NCI-H524 treated with DMSO at 0.1 percent for 48 hours (cell line): ENCODE results near the gene BCAN.
"Not testable (repeated sequence)": the region's sequence is repeated elsewhere in the genome, so short reads cannot be mapped to it uniquely, and the experiment has no call there.

Source experiments
- DNase-seq: peaks from one replicate; lab custom pipeline; 2025; lab: John Stamatoyannopoulos, UW

Gene BCAN, protein sequence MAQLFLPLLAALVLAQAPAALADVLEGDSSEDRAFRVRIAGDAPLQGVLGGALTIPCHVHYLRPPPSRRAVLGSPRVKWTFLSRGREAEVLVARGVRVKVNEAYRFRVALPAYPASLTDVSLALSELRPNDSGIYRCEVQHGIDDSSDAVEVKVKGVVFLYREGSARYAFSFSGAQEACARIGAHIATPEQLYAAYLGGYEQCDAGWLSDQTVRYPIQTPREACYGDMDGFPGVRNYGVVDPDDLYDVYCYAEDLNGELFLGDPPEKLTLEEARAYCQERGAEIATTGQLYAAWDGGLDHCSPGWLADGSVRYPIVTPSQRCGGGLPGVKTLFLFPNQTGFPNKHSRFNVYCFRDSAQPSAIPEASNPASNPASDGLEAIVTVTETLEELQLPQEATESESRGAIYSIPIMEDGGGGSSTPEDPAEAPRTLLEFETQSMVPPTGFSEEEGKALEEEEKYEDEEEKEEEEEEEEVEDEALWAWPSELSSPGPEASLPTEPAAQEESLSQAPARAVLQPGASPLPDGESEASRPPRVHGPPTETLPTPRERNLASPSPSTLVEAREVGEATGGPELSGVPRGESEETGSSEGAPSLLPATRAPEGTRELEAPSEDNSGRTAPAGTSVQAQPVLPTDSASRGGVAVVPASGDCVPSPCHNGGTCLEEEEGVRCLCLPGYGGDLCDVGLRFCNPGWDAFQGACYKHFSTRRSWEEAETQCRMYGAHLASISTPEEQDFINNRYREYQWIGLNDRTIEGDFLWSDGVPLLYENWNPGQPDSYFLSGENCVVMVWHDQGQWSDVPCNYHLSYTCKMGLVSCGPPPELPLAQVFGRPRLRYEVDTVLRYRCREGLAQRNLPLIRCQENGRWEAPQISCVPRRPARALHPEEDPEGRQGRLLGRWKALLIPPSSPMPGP

DNA sequence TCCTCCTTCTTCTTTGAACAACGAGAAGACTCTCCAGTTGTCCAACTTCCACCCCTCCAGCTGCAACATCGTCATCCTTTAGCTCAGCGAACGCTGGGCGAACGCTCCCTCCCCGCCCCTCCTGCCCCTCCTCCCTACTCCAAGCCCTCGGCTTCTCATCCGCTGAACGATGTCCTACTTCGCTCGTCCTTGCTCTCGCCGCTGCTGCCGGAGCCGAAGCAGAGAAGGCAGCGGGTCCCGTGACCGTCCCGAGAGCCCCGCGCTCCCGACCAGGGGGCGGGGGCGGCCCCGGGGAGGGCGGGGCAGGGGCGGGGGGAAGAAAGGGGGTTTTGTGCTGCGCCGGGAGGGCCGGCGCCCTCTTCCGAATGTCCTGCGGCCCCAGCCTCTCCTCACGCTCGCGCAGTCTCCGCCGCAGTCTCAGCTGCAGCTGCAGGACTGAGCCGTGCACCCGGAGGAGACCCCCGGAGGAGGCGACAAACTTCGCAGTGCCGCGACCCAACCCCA lies at the start of gene BCAN:
Gene BCAN (plus strand): TSS at position 357 of the 504 bp plus-strand sequence. CDS start 3,938 bp downstream, outside the sequence.
- DNase-seq = no peak

DNA sequence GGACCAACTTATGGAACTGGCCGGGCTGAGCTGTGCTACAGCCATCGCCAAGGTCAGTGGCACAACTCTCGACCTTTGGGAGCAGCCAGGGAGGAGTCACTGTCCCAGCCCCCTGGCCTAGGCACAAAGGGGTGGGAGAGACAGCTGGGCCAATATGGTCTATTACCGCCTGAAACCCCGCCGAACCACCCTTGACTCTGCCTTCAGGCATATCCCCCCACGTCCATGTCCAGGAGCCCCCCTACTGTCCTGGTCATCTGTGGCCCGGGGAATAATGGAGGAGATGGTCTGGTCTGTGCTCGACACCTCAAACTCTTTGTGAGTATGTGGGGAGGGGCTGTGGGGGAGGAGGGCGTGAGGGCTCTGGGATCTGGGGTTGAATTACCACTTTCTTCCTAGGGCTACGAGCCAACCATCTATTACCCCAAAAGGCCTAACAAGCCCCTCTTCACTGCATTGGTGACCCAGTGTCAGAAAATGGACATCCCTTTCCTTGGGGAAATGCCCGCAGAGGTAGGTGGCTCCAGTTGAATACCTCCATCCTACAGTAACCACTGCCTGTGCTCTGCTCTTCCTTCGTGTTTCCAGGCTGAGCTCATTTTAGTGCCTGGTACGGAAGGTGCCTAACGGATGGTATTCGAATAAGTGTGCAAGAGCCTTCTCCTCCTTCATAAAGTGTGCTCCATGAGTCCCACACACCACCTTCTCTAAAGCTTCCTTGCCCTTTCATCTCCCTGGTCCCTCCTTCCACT lies 49.6 kb upstream of the BCAN start:
- DNase-seq = no peak

DNA sequence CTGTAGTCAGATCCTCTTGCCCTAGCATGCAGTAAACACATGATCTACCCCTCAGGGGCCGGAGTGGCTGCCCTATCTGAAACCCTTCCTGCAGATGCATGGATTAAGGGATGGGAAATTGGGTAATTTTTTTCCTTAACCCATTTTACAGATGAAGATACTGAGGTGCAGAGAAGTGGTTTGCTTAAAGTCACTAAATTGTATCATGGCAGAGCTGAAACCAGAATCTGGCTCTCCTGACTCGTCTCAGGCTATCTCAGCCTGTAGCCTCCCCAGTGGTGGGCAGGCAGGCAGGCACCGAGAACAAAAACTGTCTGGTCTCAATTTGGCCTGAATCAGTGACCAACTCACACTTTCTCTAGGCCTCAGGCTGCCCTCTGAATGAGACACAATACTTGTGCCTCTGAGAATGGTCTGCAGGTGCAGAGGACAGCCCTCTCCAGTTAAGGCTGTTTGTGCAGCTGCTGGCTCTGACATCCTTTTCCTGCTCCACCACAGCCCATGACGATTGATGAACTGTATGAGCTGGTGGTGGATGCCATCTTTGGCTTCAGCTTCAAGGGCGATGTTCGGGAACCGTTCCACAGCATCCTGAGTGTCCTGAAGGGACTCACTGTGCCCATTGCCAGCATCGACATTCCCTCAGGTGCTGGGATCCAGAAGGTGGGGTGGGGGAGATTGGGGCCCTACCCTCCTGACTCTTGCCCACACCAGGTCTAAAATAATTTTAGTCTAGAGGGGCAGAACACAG lies 48.8 kb upstream of the BCAN start:
- no peak for DNase-seq

DNA sequence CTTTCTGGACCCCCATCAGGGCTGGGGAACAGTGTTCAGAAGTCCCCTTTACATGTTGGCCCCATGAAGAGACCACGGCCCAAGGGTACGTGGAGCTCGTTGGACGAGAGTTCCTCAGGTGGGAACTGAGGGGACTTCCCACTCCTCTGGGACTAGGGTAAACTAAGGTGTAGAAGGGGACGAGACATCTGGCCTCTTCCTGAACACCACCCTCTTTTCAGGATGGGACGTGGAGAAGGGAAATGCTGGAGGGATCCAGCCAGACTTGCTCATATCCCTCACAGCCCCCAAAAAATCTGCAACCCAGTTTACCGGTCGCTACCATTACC lies 48.3 kb upstream of the BCAN start:
- DNase-seq = no peak

DNA sequence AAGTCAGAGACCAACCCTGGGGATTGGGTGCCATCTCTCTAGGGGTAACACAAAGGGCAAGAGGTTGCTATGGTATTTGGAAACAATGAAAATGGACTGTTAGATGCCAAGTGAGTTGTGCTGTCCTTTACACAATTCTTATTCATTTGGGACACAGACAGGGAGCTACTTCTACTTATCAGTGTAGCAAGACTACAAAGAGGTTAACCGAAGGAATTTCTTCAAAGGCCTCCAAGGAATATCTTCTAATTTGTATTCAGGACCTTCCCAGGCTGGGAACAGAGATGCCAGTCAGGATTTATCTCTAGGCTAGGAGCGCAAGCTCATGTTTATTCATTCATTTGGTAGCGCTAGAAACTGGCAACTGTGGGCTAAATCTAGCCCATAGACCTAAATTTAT lies 47.7 kb upstream of the BCAN start:
- no peak for DNase-seq

DNA sequence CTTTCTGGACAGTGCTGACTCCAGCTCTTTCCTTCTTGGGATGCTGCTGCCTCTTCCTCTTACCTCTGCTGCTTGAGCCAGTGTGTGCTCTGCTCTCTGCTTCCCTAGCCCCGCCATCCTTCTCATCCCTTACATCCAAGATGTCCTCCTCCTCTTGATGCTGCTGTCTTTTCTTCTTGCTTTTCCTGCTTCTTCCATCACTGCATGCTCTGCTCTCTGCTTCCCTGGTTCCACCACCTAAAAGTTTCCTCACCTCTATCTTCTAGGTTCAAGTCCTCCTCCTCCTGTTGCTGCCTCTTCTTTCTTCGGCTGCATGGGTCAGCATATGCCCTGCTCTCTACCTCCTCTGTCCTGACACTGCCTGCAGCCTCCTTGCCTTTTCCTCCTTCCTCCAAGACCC lies 46.9 kb upstream of the BCAN start:
- no peak for DNase-seq

DNA sequence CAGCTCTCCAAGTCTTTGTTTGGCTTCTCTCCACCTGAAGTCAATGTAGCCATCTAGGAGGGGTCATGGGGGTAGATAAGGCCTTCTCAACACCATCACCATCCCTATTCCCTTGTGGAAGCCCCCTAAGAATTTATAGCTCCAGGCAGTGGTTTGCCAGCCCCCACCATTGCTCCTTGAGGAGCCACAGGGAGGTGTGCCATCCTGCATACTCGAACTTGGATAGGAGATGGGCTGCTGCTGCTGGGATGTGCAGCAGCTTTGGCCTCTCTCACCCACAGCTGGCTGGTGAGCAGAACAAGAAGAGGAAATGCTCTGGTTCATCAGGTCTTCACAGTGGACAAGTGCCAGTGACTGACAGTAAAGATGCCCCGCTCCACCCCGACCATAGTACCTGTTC lies 45.5 kb upstream of the BCAN start:
- no peak for DNase-seq

DNA sequence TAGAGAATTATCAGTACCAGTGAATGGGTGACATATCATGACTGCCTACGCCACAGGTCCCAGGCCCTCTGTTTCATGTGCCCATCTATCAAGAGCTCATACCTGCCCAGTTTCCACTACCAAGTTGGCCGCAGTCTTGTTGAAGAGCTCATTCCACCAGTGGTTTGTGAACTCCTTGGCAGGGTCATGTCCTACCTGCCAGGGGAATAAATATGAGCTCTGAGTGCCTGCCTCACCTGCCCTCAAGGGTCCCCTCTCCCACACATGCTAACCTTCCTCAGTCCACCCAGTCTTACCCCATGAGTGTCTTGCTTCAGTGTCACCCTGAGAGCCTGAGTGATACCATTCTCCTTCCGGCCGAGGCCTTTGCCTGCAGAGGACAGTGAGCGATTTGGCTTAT lies 43.8 kb upstream of the BCAN start:
- no peak for DNase-seq

DNA sequence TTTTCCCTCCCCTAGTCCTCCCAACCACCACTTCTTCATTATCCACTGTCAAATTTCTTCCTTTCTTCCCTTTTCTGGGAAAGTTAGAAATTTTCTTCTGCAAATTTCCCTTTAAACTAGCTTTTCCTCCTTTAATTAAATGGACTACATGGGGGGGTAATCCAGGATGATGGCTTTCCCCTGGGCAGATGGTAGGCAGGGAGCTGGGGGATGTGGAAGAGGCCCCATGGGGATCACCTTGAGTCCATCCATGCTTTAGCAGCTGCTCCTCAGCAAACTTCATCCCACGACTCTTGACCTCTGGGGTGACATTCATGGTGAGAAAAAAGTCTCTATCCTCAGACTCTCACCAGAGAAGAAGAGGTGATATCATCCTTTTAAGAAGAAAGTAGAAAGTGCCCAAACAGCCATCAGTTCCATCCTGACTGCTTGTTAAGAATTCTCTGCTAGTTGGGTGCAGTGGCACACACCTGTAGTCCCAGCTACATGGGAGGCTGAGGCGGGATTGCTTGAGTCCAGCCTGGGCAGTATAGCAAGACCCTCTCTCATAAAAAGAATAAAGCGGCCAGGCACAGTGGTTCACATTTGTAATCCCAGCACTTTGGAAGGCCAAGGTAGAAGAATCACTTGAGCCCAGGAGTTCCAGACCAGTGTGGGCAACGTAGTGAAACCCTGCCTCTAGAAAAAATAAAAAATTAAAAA lies 43.0 kb upstream of the BCAN start:
- DNase-seq = no peak

DNA sequence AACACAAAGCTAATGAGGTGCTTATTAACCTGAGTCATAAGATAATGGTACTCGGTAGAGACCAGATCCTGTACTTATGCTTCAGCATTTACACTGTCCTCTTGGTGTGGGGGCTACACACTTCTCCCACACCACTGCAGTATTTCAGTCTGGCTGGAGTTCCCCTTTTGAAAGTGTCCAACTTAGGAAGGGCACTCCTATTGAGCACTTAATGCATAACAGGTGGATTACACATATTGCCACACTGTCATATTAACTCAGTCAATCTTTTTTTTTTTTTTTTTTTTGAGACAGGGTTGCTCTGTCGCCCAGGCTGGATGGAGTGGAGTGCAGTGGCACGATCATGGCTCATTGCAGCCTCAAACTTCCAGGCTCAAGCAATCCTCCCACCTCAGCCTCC lies 42.1 kb upstream of the BCAN start:
- DNase-seq = no peak

DNA sequence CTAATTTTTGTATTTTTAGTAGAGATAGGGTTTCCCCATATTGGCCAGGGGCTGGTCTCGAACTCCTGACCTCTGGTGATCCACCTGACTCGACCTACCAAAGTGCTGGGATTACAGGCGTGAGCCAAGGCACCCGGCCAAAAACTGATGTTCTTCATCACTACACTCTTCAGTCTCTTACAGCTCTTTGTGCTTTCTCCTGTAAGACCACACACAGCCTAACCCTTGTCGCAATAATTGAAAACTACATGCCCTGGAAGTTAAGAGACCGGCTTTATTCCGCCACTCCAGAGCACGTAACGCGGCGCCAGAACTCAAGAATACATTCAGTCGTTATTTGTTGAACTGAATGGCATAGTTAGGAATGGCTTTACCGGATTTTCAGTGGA lies 41.2 kb upstream of the BCAN start:
- DNase-seq = no peak

DNA sequence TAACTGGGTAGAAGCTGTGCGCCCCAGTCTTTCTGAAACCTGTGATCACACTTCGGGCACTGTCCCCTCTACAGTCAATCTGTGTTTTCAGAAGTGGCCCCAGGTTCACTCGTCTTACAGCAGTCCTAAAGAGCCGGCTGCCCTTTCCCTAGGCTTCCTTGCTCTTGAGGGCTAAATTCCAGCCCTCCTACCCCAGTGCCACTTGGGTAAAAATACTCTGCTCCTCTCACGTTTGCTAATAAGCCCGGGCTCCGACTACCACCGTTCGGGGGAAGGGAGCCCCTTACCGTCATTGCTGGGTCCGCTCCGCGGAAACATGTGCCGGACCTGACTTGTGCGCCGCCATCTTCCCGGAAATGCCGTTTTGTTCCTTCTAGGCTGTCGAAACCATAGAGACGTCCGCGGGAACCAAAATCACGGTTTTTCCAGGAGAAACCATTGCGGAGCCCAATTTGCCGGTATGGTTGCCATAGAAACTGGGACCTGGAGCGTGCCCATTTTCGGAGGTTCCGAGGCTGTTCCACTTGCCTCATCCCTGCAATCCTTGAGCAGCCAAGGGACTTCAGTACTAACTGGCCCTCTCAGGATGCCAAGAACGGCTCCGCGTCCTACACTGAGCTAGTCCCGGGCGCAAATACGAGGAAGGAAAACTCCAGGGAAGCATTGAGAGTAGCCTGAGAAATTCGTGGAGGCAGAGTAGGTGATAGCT lies 40.6 kb upstream of the BCAN start, which contains the start of gene GPATCH4:
Gene GPATCH4 (minus strand): TSS at position 358 of the 709 bp plus-strand sequence.
- peak; percentile 57 for DNase-seq

DNA sequence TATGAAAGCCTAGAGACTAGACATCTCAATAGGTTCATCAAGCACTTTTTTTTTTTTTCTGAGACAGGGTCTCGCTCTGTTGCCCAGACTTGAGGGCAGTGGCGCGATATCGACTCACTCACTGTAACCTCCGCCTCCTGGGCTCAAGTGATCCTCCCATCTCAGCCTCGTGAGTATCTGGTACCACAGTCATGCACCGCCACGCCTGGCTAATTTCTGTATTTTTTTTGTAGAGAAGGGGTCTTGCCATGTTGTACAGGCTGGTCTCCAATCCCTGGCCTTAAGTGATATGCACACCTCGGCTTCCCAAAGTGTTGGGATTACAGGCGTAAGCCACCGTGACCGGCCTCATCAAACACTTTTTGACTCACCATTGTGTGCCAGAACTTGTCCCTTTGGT lies 40.0 kb upstream of the BCAN start:
- DNase-seq = no peak

DNA sequence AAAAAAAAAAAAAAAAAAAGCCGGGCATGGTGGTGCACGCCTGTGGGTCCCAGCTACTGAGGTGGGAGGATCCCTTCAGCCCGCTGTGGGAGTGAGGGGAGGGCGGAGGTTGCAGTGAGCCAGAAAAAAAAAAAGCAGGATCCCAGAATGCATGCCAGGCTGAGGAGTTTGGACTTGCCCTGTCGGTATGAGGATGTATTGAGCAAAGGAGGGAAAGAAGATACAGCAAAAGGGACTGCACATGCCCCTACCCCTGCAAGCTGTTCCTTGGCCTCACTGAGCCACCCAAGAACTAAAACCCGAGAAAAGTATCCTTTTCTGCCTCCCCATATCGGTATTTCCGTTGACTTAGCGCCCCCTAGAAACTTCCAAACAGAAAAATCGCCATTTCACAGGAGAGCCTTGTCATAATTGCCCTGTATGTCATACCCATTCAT lies 39.3 kb upstream of the BCAN start:
- no peak for DNase-seq

DNA sequence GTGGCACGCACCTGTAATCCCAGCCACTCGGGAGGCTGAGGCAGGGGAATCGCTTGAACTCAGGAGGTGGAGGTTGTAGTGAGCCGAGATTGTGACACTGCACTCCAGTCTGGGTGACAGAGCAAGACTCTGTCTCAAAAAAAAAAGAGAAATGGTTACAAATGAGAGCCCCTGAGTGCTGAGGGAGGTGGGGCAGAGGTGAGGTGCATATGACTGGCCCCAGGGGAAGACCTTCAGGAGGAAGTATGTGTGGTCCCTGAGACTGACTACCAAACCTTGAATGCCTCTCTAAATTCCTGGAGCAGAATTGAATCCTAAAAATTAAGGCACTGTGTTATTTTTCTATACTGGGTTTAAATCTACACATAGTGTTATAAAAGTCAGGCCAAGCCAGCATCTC lies 34.6 kb upstream of the BCAN start:
- DNase-seq = not testable (repeated sequence)

DNA sequence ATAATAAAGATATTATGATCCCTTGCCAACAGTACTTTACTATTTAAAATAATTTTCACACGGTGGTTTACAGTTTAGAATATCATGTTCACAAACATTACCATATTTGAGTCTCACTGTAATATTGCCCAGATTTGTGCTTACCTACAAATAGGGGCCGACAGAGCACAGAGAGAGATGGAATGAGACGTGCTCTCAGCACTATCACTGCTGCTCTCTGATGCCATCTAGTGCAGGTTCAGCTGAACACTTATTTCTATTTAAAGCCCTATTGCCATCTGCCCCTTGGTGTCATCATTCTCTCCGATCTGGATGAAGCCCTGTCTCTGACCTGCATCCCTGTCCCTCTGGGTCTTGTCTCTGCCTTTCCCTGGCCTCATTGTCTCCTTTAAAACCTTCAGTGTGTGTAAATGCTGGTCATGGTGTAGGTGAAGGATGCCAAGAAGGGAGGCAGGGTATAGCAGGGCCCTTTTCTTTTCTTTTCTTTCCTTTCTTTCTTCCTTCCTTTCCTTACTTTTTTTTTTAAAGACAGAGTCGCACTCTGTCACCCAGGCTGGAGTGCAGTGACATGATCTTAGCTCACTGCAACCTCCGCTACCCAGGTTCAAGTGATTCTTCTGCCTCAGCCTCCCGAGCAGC lies 33.8 kb upstream of the BCAN start:
- peak; percentile 68 for DNase-seq

DNA sequence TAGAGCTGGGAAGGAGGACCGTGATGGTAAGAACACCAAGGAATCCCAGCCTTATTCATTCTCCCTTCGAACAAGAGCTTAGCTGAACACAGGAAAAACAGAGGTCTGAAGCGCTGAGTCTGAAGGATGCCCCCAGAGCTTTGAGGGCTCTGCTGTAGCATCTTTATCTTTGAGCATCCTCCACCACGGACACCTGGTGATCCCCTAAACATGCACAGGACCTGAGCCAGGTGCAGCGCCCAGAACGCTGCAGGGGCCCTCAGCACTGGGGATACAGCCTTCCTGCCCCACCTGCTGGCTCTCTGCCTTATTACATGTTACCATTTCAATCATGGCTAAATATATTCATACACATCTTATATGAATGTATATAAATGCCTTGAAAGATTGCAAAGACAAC lies 32.9 kb upstream of the BCAN start:
- DNase-seq = no peak

DNA sequence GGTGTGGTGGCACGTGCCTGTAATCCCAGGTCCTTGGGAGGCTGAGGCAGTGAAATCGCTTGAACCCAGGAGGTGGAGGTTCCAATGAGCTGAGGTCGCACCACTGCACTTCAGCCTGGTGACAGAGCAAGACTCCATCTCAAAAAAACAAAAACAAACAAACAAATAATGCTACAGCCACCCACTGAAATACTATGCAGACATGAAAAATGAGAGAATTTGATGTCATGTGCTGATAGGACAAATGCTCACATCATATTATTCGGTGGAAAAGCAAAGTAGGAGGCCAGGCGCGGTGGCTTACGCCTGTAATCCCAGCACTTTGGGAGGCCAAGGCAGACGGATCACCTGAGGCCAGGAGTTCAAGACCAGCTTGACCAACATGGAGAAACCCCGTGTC lies 31.8 kb upstream of the BCAN start:
- DNase-seq = not testable (repeated sequence)

DNA sequence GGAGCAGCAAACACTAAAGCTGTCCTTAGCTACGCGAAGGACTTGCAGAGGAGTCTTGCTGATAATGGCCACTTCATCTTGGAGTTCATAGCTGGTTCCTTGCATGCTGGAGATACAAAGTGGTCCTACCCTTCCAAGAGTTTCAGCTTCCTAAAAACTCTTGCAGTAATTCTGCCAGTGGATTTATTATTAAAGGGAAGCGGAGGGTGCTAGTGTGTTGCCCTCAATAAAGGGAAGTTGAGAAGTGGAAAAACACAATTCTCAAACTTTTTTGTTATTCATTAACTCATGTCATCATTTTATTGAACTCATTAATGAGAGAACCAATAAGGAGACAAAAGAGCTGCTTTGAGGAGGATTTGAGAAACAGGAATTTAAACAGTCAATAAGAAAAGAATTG lies 29.3 kb upstream of the BCAN start:
- no peak for DNase-seq

DNA sequence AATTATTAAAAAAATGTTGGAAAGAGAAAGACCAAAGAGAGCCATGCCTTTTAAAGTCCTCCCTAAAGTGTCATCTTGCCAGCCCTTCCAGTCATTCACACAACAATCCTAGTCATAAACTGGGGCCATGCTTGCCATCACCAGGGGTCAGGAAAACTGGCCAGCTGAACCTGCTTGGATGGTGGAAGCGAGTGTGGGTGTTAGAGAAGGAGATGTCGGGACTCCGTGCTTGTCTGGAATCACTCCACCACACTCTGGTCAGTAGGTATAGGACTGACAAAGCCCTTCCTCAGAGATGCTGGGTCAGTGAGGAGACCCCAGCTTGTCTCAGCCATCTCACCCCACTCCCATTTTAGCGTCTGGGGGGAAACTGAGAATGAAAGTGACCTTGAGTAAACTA lies 26.0 kb upstream of the BCAN start:
- DNase-seq = no peak
